Omental fat pad (tissue), 4 donors: ENCODE measurements around the gene BCL2A1. TPM values are rescaled to one million over a fixed set of nuclear protein-coding genes. Genes with fewer than 3 reads are reported as not detected.
"Not testable (repeated sequence)": the region's sequence is repeated elsewhere in the genome, so short reads cannot be mapped to it uniquely, and the experiment has no call there.

Experiments used
- ATAC-seq: fragments of 150-250 bp; one replicate; pipeline ENCODE4 v1.9.1; 2016; ENCODE audit warnings: mild to moderate bottlenecking, moderate library complexity; ENCODE audit not compliant: low FRiP score
- DNase-seq: peaks from one replicate; pipeline ENCODE4 v3.0.0-alpha.2; 2019; ENCODE audit warnings: low spot score
- total RNA-seq, 4 donors: library from RNA; depleted of rRNA; stranded (reverse); fragments of >200 nt; gene quantifications; one replicate each; pipeline ENCODE4 v1.1.0, GENCODE V29; 2016
- TF ChIP-seq, protein P1 (sequence below), 3 donors: fragments of 450-650 bp; IDR thresholded peaks; one replicate each; pipeline ENCODE4 v1.5.1; 2016 to 2017; ENCODE audit warnings: antibody characterized with exemption in 3 of 3, mild to moderate bottlenecking in 3 of 3, moderate library complexity in 2 of 3

Gene BCL2A1
- total RNA-seq, 4 donors from 2014 or later, result 1.8 to 20.4 (median 16.1) TPM

DNA sequence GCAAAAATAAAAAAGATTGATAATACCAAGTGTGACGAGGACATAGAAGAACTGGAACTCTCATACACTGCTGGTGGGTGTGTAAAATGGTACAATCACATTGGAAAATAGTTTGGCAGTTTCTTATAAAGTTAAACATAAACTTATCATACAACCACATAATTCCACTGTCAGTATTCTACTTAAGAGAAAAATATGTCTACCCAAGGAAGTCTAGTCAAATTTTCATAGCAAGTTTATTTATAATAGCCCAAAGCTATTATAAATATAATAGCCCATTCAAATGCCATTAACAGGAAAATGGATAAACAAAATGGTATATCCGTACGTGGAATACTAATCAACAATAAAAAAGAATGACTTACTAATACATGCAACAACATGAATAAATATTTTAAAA lies 40.6 kb upstream of the BCL2A1 start:
- ATAC-seq, result no peak

GRCh38 chr15:80011041-80011523 lies 40.1 kb upstream of the BCL2A1 start:
- ATAC-seq, DNase-seq: not testable (repeated sequence)

More for the DNA sequence above, 40.6 kb upstream of the BCL2A1 start:
- TF ChIP-seq, protein P1, sequence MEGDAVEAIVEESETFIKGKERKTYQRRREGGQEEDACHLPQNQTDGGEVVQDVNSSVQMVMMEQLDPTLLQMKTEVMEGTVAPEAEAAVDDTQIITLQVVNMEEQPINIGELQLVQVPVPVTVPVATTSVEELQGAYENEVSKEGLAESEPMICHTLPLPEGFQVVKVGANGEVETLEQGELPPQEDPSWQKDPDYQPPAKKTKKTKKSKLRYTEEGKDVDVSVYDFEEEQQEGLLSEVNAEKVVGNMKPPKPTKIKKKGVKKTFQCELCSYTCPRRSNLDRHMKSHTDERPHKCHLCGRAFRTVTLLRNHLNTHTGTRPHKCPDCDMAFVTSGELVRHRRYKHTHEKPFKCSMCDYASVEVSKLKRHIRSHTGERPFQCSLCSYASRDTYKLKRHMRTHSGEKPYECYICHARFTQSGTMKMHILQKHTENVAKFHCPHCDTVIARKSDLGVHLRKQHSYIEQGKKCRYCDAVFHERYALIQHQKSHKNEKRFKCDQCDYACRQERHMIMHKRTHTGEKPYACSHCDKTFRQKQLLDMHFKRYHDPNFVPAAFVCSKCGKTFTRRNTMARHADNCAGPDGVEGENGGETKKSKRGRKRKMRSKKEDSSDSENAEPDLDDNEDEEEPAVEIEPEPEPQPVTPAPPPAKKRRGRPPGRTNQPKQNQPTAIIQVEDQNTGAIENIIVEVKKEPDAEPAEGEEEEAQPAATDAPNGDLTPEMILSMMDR (IDR thresholded peaks at IDR 0.05), result no peak
- DNase-seq, result no peak

DNA sequence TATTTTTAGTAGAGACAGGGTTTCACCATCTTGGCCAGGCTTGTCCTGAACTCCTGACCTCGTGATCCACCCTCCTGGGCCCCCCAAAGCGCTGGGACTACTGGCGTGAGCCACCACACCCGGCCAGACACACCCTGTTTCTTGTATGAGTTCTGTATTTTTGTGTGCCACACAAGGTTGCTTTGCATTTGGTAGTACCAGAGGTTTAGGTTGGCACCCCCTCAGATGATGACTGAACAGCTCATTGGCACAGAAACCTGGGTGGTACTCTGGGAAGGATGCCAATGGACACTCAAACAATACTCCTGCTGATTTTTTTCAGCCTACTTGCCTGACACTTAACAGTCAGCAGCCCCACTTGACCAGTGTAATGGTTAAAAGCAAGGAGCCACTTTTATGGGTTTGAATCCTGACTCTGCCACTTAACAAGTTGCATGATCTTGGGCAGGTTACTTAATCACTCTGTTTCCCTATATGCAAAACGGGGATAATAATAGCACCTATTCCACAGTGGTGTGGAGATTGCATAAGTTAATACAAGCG lies 39.2 kb upstream of the BCL2A1 start:
- DNase-seq (no peak), ATAC-seq (no peak)

DNA sequence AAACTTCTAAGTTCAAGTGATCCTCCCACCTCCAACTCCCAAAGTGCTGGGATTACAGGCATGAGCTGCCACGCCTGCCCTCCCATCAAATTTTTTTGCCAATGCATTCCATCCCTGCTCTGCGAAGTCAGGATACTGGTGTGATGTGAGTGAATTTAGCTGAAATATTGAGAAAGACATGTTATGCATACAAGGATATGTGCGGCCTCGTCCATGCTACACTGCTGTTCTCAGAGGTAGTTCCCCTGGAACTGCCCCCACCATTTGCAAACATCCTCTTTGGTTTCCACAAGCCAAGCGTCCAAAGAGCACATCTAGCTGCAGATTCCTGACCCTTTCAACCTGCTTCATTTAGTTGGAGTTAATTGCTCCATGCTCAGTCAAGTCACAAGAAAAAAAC lies 36.5 kb upstream of the BCL2A1 start:
- no peak for DNase-seq
- TF ChIP-seq, protein P1 (IDR thresholded peaks at IDR 0.05), result no peak
- ATAC-seq, result peak; percentile 37

More for the DNA sequence above, 39.2 kb upstream of the BCL2A1 start:
- TF ChIP-seq, protein P1 (IDR thresholded peaks at IDR 0.05), result no peak

DNA sequence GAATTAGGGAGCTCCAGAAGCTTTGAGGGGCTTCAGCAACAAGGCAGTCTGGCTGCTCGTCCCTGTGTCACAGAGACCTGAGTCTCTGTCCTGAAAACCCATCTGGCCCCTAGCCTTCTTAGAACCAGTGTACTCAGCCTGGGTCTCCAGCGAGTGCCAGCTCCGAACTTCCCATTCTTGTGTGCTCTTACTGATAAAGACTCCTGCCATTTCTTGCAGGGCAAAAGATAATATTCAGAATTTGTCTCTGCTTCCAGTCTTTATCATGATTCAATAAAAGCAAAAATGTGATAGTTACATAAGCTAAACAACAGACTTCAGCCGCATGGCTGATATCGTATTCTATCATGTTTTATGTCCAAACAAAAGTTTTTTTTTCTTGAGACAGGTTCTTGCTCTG lies 36.0 kb upstream of the BCL2A1 start:
- DNase-seq (no peak), ATAC-seq (no peak)
- TF ChIP-seq, protein P1 (IDR thresholded peaks at IDR 0.05), result no peak

GRCh38 chr15:80003934-80004472 lies 33.0 kb upstream of the BCL2A1 start:
- TF ChIP-seq, protein P1 (IDR thresholded peaks at IDR 0.05), result no peak
- no peak for DNase-seq
- no peak for ATAC-seq

DNA sequence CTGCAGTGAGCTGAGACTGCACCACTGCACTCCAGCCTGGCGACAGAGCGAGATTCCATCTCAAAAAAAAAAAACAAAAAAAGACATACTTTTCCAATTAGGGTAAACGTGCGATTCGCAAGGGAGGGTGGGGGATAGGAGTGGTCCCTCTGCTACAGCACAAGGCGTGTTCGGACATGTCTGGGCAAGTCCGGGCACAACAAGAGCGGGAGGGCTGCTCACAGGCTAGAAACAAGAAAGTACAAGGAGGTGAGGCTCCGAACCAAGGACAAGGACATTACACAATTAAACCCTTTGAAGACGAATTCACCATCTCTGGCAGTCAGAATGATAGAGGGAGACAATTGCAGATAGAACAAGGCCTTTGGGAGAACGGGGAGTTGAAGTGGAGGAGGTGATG lies 32.2 kb upstream of the BCL2A1 start:
- ATAC-seq (no peak), DNase-seq (no peak)
- TF ChIP-seq, protein P1 (IDR thresholded peaks at IDR 0.05), result no peak
